GM19468 (cell line): ENCODE data around the gene CUL1.

Experiments
- ATAC-seq: cut with Tn5 transposase; IDR thresholded peaks from one replicate; pipeline ENCODE4 v1.9.1; 2021; ENCODE audit warnings: mild to moderate bottlenecking, moderate library complexity, moderate number of reproducible peaks; ENCODE audit not compliant: unreplicated experiment; ENCODE audit errors: extremely low read depth

Gene CUL1

GRCh38 chr7:148750442-148751355, 52.0 kb downstream of the CUL1 start:
- no peak for ATAC-seq

- ATAC-seq: no peak
Observed at GRCh38 chr7:148753224-148753623, 54.5 kb downstream of the CUL1 start.

- no peak for ATAC-seq
Observed at GRCh38 chr7:148754912-148755311, 56.2 kb downstream of the CUL1 start.

- no peak for ATAC-seq
Observed at GRCh38 chr7:148761499-148762278, 63.0 kb downstream of the CUL1 start.

- ATAC-seq: no peak
Observed at GRCh38 chr7:148763622-148764021, 64.9 kb downstream of the CUL1 start.

- ATAC-seq: no peak
Observed at GRCh38 chr7:148770004-148770403, 71.3 kb downstream of the CUL1 start.

GRCh38 chr7:148772297-148773089, 73.8 kb downstream of the CUL1 start:
- ATAC-seq: no peak

GRCh38 chr7:148773334-148773733, 74.6 kb downstream of the CUL1 start:
- no peak for ATAC-seq

- no peak for ATAC-seq
Observed at GRCh38 chr7:148774471-148774870, 75.8 kb downstream of the CUL1 start.

GRCh38 chr7:148782757-148783456, 84.2 kb downstream of the CUL1 start:
- ATAC-seq: no peak

GRCh38 chr7:148783801-148784527, 85.3 kb downstream of the CUL1 start:
- ATAC-seq: no peak

- no peak for ATAC-seq
Observed at GRCh38 chr7:148787571-148788295, 89.0 kb downstream of the CUL1 start.

- no peak for ATAC-seq
Observed at GRCh38 chr7:148789220-148789619, 90.5 kb downstream of the CUL1 start.

GRCh38 chr7:148790131-148790726, 91.5 kb downstream of the CUL1 start:
- ATAC-seq: no peak

- no peak for ATAC-seq
Observed at GRCh38 chr7:148790850-148791249, 92.1 kb downstream of the CUL1 start.

GRCh38 chr7:148791546-148791945, 92.8 kb downstream of the CUL1 start:
- no peak for ATAC-seq

- ATAC-seq: no peak
Observed at GRCh38 chr7:148793590-148793989, 94.9 kb downstream of the CUL1 start.

- ATAC-seq: no peak
Observed at GRCh38 chr7:148794476-148794875, 95.8 kb downstream of the CUL1 start.
